Kidney epithelial cell (primary cell): ENCODE measurements around the gene MRNIP. TPM values are rescaled to one million over a fixed set of nuclear protein-coding genes. Genes with fewer than 3 reads are reported as not detected.

ENCODE experiments used
- DNase-seq: peaks from one replicate; pipeline ENCODE4 v3.0.0-alpha.2; 2010; ENCODE audit warnings: low read depth
- H3K27me3 ChIP-seq: 2 replicates; pipeline ENCODE4 v1.6.0; 2011; ENCODE audit warnings: low read length; ENCODE audit not compliant: control insufficient read depth, insufficient read depth
- H3K36me3 ChIP-seq: 2 replicates; pipeline ENCODE4 v1.5.1; 2011; ENCODE audit warnings: low read length; ENCODE audit not compliant: control insufficient read depth, insufficient read depth
- H3K4me3 ChIP-seq: 2 replicates; pipeline ENCODE4 v1.5.1; 2011; ENCODE audit warnings: low read depth, mild to moderate bottlenecking, control low read depth, low read length
- CTCF ChIP-seq: IDR thresholded peaks from 2 replicates; pipeline ENCODE4 v1.5.1; 2011; ENCODE audit warnings: mild to moderate bottlenecking, moderate library complexity, low read length, control low read depth, inconsistent platforms; ENCODE audit not compliant: insufficient read depth, poor library complexity, severe bottlenecking
- total RNA-seq: library from RNA; depleted of rRNA; stranded (reverse); fragments of >200 nt; gene quantifications from 2 replicates; pipeline ENCODE4 v1.2.3, GENCODE V29; 2015

The MRNIP gene
- total RNA-seq, 1 donor from 2014 or later = 25.7 TPM

DNA sequence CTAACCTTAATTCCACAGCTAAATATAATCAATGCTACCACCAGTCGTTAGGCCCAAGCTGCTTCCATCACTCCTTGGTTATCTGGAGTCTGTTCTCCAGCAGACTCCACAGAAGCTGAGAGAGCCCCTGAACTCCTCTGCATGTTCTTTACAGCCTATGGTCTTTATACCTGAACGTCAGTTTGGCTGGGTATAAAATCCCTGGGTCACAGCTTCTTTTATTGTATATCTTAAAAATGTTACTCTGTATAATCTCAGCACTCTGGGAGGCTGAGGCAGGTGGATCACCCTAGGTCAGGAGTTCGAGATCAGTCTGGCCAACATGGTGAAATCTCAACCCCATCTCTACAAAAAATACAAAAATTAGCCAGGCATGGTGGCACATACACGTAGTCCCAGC lies 23.7 kb upstream of the MRNIP start:
- H3K36me3 ChIP-seq = peaks cover 4% of the 10 kb centered on the region
- no peak overlapping the region for H3K4me3 ChIP-seq
- DNase-seq = no peak
- no peaks in the 10 kb centered on the region for H3K27me3 ChIP-seq
- TF ChIP-seq CTCF = no peak

DNA sequence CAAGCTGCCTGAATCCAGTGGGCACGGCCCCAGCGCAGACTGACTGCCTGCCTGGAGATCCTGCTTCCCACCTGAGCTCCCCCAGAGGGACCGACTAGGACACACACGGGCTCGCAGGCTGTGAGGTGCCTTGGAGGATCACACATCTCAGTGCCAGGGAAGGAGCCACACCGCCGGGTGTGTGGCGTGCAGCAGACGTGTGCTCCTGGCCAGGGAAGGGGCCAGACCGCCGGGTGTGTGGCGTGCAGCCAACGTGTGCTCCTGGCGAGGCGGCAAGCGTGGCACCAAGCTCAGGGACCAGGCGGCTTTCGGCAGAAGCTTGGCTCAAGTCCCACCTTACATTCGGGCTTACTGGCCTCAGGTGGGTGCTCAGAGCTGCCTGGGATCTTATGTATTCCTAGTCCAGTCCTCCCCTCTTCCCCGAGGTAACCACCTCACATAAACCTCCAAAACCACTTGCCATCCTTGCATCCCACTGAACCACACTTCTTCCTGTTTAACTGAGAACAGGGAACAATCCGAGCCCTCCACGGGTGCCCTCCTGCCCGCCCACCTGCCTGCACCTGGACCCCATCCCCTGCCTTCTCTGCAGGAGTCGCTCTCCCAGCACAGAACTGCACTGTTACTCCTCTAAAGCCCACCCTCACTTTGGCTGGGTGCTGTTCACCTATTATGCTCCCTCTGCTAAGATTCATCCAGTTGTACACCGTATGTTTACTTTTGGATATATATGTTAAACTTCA lies 22.4 kb upstream of the MRNIP start:
- no peak overlapping the region for H3K4me3 ChIP-seq
- TF ChIP-seq CTCF = no peak
- DNase-seq = no peak
- H3K27me3 ChIP-seq = no peaks in the 10 kb centered on the region
- H3K36me3 ChIP-seq = peaks cover 4% of the 10 kb centered on the region

GRCh38 chr5:179880066-179880650 lies 21.5 kb upstream of the MRNIP start:
- DNase-seq = no peak
- Histone ChIP-seq H3K4me3 (no peak overlapping the region), H3K36me3 (peaks cover 4% of the 10 kb centered on the region), H3K27me3 (no peaks in the 10 kb centered on the region)
- no peak for TF ChIP-seq CTCF

DNA sequence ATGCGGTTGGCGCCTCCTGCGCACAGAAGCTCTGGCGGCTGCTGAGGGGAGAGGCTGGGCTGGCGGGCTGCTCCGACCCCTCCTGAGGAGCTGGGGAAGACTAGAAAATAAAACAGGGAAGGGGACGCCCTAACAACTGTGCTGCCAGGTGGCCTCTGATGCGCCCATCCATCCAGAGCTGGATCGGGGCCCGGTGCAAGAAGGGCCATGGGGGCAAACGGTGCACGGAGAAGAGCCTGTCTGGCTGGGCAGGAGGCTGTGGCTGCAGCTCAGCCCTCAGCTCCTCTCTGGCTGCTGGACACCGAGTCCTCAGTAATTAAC lies 21.0 kb upstream of the MRNIP start:
- Histone ChIP-seq H3K27me3 (no peaks in the 10 kb centered on the region), H3K4me3 (no peak overlapping the region), H3K36me3 (peaks cover 4% of the 10 kb centered on the region)
- TF ChIP-seq CTCF = no peak
- no peak for DNase-seq

DNA sequence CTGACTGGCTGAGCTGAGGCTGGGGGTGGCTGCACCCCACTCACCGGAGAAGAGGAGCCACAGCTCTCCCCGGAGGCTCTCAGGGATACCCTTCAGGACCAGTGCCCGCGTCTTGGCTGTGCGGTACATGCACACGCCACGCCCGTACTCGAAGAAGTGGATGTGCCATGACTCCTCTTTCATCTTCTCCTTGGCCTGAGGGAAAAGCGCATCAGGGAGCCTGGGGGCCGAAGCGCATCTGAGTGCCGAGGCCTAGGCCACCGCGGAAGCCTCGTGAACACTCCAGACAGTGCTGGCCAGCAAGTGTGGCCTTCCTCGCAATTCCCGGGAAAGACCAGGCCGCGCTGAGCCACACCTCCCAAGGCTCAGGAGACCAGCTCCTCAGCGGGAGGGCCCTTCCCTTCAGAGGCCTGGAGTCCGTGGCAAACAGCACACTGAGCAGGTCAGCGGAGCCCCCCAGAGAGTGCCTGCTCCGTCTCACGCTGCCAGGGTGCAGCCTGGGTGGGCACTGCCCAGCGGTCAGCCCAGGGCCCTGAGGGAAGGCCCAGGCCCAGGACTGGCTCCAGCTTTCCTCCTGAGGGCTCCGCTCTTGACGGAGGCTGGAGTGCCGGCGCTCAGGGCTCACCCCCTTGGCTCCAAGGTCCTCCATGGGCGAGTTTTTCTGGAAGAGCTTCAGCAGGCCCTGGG lies 20.5 kb upstream of the MRNIP start:
- Histone ChIP-seq H3K27me3 (no peaks in the 10 kb centered on the region), H3K4me3 (no peak overlapping the region), H3K36me3 (peaks cover 4% of the 10 kb centered on the region)
- TF ChIP-seq CTCF = no peak
- DNase-seq = no peak
